Fibroblast of skin of back (primary cell): Measurements from ENCODE around the gene KRCC1.
"Not testable (repeated sequence)": the region's sequence is repeated elsewhere in the genome, so short reads cannot be mapped to it uniquely, and the experiment has no call there.

Experiments
- DNase-seq: peaks from one replicate; pipeline ENCODE4 v3.0.0-alpha.2; 2013

KRCC1 gene

GRCh38 chr2:88038263-88039105 is 17.1 kb downstream of the KRCC1 start:
- peak; percentile 98 for DNase-seq

GRCh38 chr2:88036606-88037005 is 19.0 kb downstream of the KRCC1 start:
- DNase-seq: no peak

DNA sequence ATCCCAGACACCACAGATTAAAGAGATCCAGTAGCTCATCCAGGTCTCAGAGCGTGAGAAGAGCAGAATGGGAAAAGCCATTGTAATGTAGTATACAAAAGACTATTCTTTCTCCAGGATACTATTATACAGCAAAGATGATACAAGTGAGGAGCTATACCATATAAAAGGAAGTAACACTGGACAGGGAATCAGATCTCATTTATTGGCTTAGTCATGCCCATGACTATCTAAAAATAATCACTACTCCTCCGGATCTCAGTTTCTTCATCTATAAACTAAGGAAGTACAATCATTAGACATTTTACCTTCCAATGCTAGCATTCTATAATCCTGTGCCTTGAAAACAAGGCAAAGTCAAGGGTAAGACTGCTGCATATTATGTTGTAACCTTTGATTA is 19.4 kb downstream of the KRCC1 start:
- no peak for DNase-seq

DNA sequence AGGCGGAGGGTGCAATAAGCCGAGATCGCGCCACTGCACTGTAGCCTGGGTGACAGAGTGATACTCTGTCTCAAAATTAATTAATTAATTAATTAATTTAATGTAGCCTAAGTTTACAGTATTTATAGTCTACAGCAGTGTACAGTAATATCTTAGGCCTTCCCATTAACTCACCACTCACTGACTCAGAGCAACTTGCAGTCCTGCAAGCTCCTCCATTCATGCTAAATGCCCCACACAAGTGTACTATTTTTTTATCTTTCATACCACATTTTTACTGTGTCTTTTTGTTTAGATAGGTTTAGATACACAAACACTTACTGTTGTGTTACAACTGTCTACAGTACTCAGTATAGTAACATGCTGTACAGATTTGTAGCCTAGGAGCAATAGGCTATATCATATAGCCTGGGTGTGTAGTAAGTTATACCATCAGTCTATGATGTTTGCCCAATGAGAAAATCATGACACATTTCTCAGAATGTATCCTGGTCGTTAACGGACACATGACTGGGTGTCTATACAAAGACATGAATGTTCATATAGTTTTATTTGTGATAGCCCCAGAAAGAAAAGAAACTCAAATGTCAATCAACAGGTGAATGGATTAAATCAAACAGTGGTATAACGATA is 23.4 kb downstream of the KRCC1 start:
- DNase-seq: no peak

GRCh38 chr2:88028931-88029330 is 26.7 kb downstream of the KRCC1 start:
- no peak for DNase-seq

GRCh38 chr2:88027697-88028389 is 27.7 kb downstream of the KRCC1 start:
- DNase-seq: no peak

- DNase-seq: no peak
These were observed 31.1 kb downstream of the KRCC1 start for GRCh38 chr2:88024509-88024908.

DNA sequence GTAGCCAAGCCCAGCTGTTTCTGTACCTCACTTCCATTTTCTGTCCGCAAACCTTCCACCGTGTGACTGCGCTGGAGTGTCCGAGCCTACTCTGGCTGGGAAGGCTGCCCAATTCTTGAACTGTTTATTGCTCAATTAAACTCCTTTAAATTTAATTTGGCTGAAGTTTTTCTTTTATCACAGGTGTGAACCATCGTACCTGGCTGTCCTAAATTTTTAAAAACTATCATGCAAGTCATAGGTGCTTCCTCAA is 33.0 kb downstream of the KRCC1 start:
- no peak for DNase-seq

DNA sequence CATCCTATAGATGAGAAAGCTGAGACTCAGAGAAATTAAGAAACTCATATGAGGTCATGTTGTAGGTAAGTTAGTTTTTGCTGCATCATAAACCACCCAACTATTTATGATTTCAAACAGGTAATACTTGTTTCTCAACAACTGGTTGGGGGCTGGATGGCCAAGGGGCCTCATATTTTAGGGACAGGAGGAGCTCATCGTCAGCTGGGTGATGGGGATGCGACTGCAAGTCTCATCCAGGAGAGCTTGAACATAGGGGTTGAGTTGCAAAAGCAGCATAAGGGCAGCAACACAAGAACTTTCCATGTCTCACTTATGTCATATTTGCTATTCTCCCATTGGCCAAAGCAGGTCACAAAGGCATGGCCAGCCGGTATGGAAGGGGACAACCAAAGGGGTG is 35.6 kb downstream of the KRCC1 start:
- DNase-seq: no peak

- DNase-seq: no peak
These were observed 36.7 kb downstream of the KRCC1 start for GRCh38 chr2:88018909-88019308.

GRCh38 chr2:88018077-88018805 is 37.3 kb downstream of the KRCC1 start:
- not testable (repeated sequence) for DNase-seq

DNA sequence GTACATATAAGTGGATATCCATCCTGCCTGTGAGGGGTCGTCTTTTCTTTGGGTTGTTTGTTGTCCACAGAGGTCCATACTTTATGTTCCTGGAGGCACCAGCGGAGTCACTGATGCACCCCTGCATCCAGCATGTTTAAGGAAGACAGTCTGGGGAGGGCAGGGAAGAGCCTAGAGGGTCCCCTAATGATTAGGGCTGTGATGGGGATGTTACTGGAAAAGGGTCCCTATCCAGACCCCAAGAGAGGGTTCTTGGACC is 37.9 kb downstream of the KRCC1 start:
- DNase-seq: not testable (repeated sequence)

- no peak for DNase-seq
These were observed 38.4 kb downstream of the KRCC1 start for GRCh38 chr2:88016960-88017779.

DNA sequence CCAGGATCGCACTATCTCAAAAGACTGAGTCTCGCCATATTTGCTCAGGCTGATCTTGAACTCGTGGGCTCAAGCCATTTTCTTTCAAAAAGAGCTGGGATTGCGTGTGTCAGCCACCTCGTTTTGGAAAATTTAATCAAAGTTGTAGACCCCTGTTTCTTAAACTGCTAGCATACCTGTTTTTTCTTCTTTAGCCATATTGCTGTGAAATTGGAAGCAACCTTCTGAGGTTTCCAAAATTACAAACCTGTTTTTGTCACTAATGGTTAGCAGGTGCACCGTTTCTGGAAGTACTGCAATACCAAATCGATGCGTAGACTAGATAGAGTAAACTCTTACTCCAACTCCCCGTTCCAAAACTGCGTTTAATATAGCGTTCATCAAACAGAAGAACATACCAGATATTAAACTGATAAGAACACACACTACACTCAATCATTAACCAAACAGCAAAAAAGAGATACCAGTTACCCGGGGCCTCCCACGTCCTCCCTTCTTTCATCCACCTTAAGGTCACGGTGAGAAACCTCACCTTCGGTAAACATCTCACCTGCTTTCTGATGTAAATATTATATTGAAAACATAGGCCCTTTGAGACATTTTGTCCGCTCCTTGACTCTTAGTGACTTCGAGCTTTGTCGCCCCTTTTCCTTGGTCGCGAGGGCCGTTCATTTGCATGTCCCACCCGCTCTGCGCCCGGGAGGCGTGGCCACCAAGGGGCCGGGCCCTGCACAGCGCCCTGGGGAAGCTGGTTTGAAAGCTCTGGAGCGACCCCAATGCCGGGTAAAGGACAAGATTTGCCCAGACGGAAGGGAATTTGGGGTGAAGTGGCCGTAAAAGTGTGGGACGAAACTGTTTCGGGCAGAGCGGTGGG is 39.3 kb downstream of the KRCC1 start, which contains the start of gene RNU2-63P:
RNU2-63P (minus strand) TSS at position 462 of the 874 bp plus-strand sequence.
- peak; percentile 93 for DNase-seq

DNA sequence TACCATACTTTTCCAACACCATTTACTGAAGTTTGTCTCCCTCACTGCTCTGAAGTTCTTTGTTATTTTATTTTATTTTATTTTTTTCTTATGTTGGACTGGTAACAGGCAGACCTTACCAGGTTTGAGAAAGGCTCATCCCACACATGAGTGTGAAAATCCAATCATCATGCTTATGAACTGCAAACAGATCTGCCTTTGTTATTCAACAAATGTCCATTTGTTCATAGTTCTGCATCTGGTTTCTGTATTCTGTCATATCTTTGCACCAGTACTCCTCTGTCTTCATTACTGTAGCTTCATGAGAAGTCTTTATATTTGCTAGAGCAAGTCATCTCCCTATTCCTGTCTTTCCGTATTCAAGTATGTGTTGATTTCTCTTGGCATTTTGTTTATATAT is 44.6 kb downstream of the KRCC1 start:
- DNase-seq: no peak

- no peak for DNase-seq
These were observed 45.4 kb downstream of the KRCC1 start for GRCh38 chr2:88010136-88010535.

- DNase-seq: no peak
These were observed 48.6 kb downstream of the KRCC1 start for GRCh38 chr2:88006912-88007439.

DNA sequence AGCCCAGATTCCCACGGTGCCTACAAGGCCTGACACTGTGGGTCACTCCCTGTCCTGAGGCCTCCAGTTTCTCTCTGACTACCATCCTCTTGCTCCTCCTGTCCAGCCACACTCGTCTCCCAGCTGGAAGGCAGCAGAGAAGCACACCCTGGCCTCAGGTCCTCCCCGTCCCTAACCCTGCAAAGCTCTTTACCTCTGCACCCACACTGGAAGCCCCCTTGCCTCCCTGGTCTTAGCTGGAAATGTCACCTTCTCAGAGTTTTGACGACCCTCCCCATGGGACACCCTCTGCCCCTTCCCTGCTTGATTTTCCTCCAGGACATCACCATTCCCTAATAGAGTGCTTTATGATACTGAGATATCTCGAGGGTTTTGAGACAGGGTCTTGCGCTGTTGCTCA is 49.8 kb downstream of the KRCC1 start:
- DNase-seq: no peak

DNA sequence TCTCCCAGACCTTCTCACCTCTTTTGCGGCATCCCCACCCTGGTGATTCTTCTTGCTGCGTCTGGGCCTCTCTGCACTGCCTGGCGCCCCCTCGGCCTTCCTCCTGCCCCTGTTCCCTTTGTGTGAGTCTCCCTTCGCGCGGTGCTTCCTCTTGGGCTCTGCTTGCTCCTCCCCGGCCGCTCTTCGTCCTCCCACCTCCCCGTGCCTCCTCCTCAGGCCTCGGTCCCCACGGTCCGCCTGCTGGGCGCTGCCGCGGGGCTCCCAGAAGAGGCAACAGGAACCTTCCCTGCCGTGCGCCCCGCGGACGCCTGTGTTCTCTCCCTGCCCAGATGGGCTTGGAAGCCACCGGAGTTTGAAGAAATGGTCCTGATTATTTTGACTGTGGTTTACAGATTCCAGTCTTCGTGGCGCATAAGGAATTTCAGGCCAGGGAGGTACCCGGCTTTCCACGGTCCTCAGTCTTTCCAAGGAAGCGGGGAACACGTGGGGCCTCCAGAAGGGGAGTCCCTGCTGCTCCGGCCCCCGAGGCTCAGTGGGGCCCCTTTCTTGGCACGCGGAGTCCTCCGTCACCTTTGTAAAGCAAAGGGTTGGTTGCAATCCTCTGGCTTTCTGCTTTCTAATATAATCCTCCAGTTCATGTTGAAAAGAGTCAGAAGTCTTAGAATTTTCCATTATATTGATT is 52.4 kb downstream of the KRCC1 start:
- DNase-seq: peak; percentile 13

GRCh38 chr2:88002359-88002707 is 53.2 kb downstream of the KRCC1 start:
- DNase-seq: no peak

- not testable (repeated sequence) for DNase-seq
These were observed 55.1 kb downstream of the KRCC1 start for GRCh38 chr2:88000474-88000873.
